ENCODE measurements around the gene USE1.
"Not testable (repeated sequence)": the region's sequence is repeated elsewhere in the genome, so short reads cannot be mapped to it uniquely, and the experiment has no call there.

The USE1 gene

GRCh38 chr19:17180997-17181702 lies 34.0 kb upstream of the USE1 start:
- DNase-seq (ENCODE audit: low read depth), result no peak
- no peak for TF ChIP-seq CTCF (conservative IDR thresholded peaks at IDR 0.05; ENCODE audit: control insufficient read depth, insufficient read depth, low read depth, low read length)
- H3K4me3 ChIP-seq (ENCODE audit: control insufficient read depth, low read depth, low read length), result no peak overlapping the region

DNA sequence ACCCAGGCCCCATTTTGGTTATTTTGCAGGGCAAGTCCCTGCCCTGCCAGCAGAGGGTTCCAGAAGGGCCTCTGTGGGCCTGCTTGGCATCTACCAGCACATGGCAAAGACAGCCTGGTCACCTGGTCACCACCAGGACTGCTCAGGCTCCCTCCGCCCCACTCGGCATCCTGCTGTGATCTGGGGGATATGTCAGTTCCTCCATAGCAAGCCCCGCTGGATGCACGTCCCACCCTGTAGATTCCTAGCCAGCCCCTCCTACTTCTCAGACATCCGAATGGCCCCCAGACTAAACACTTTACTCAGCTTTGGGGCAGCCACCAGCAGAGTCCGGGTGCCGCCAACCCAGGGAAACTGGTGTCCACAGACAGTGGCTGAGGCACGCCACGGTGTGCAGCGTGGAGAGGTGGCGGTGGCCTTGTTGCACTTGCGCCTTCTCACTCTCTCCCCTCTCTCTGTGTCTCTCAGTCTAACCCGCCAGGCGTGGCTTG lies 31.8 kb upstream of the USE1 start:
- H3K4me3 ChIP-seq (ENCODE audit: control insufficient read depth, low read depth, low read length), result no peak overlapping the region
- TF ChIP-seq CTCF (conservative IDR thresholded peaks at IDR 0.05; ENCODE audit: control insufficient read depth, insufficient read depth, low read depth, low read length), result no peak
- no peak for DNase-seq (ENCODE audit: low read depth)

DNA sequence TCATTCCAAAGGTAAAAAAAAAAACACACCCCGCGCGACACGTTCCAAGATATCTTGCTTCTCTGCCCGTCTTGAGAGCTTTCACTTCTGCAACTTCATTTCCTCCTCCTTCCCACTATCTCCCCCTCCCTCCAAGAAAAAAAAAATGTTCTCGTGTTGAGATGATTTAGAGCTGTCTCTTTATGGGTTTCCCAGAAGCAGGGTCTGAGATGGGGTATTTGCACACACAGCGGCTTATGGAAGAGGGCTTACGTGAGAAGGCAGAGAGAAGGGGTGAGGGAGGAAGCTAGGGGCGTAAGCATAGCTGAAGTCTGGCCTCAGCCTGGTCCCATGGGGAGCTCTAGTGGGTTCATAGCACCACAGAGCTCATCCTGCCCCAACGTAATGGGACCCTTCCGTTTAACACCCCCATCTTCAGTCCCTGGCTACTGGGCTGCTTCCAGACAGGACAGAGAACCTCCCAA lies 31.3 kb upstream of the USE1 start:
- TF ChIP-seq CTCF (conservative IDR thresholded peaks at IDR 0.05; ENCODE audit: control insufficient read depth, insufficient read depth, low read depth, low read length), result no peak
- DNase-seq (ENCODE audit: low read depth), result no peak
- H3K4me3 ChIP-seq (ENCODE audit: control insufficient read depth, low read depth, low read length), result no peak overlapping the region

GRCh38 chr19:17184371-17184841 lies 30.8 kb upstream of the USE1 start:
- TF ChIP-seq CTCF (conservative IDR thresholded peaks at IDR 0.05; ENCODE audit: control insufficient read depth, insufficient read depth, low read depth, low read length), result no peak
- H3K4me3 ChIP-seq (ENCODE audit: control insufficient read depth, low read depth, low read length), result no peak overlapping the region
- no peak for DNase-seq (ENCODE audit: low read depth)

DNA sequence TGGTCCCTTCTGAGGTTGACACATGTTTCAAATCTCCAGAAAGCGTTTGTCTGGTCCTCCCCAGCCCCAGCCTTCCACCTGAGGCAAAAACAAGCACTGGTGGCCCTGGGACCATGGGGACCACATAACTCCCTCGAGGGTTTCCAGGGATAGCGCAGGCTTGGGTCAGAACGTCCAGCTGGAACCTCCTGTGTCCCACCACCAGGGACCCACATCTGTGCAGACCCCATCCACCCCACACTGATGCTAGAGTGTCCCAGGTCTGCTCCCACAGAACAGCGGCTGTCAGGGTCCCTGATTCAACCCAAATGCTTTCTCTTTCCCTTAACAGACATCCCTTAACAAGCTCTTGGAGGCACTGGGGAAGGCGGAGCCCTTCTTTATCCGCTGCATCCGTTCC lies 29.6 kb upstream of the USE1 start:
- no peak for DNase-seq (ENCODE audit: low read depth)
- TF ChIP-seq CTCF (conservative IDR thresholded peaks at IDR 0.05; ENCODE audit: control insufficient read depth, insufficient read depth, low read depth, low read length), result no peak

GRCh38 chr19:17191736-17192135 lies 23.4 kb upstream of the USE1 start:
- not testable (repeated sequence) for DNase-seq (ENCODE audit: low read depth); H3K4me3 ChIP-seq (ENCODE audit: control insufficient read depth, low read depth, low read length)

More for the DNA sequence above, 29.6 kb upstream of the USE1 start:
- H3K4me3 ChIP-seq (ENCODE audit: control insufficient read depth, low read depth, low read length), result no peak overlapping the region

DNA sequence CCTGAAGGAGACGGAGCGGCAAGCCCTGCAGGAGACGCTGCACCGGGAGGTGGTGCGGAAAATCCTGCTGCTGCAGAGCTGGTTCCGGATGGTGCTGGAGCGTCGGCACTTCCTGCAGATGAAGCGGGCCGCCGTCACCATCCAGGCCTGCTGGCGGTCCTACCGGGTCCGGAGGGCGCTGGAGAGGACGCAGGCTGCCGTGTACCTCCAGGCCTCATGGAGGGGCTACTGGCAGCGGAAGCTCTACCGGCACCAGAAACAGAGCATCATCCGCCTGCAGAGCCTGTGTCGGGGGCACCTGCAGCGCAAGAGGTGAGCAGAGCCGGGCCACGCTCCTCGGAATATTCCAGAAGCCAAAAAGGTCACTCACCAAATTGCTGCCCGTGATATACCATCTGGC lies 22.4 kb upstream of the USE1 start:
- DNase-seq (ENCODE audit: low read depth), result no peak

More for the DNA sequence above, 22.4 kb upstream of the USE1 start:
- H3K4me3 ChIP-seq (ENCODE audit: control insufficient read depth, low read depth, low read length), result no peak overlapping the region
- TF ChIP-seq CTCF (conservative IDR thresholded peaks at IDR 0.05; ENCODE audit: control insufficient read depth, insufficient read depth, low read depth, low read length), result no peak
